Right lobe of liver (tissue), 6 donors: ENCODE results near the gene CDH3. TPM values are rescaled to one million over a fixed set of nuclear protein-coding genes. Genes with fewer than 3 reads are reported as not detected.
A peak's percentile ranks its signal among the peaks of the same experiment; 100 is the strongest.

Source experiments
- ATAC-seq, 4 donors: fragments of 200-7000 bp; cut with Tn5 transposase; one replicate each; pipeline ENCODE4 v1.9.1; 2020; ENCODE audit warnings: mild to moderate bottlenecking in 4 of 4, moderate library complexity in 4 of 4
- DNase-seq, 3 donors: peaks; one replicate each; pipeline ENCODE4 v3.0.0-alpha.2; 2020
- H3K27ac ChIP-seq, 3 donors: fragments of 200-600 bp; one replicate each; pipeline ENCODE4 v1.8.0; 2022
- H3K27me3 ChIP-seq, 2 donors: fragments of 200-600 bp; one replicate each; pipeline ENCODE4 v1.8.0; 2022
- H3K36me3 ChIP-seq, 4 donors: fragments of 200-600 bp; sonication (generic) in 1 of 4; one replicate each; pipeline versions ENCODE4 v1.5.1 to v1.8.0; 2017 to 2022; ENCODE audit warnings: control low read depth in 1 of 4
- H3K4me1 ChIP-seq, 4 donors: fragments of 200-600 bp; sonication (generic) in 1 of 4; one replicate each; pipeline versions ENCODE4 v1.5.1 to v1.8.0; 2017 to 2022; ENCODE audit warnings: control low read depth in 1 of 4
- H3K4me3 ChIP-seq, 3 donors: fragments of 200-600 bp; one replicate each; pipeline ENCODE4 v1.8.0; 2022
- H3K9me3 ChIP-seq, 4 donors: fragments of 200-600 bp; sonication (generic) in 1 of 4; one replicate each; pipeline versions ENCODE4 v1.5.1 to v1.8.0; 2017 to 2022; ENCODE audit warnings: control low read depth in 1 of 4
- CTCF ChIP-seq, 4 donors: fragments of 200-600 bp in 3 of 4; fragments of 450-650 bp in 1 of 4; IDR thresholded peaks; one replicate each; pipeline versions ENCODE4 v1.5.1 to v1.8.0; 2016 to 2022; ENCODE audit warnings: antibody characterized with exemption in 4 of 4, mild to moderate bottlenecking in 2 of 4
- POLR2A ChIP-seq: fragments of 450-650 bp; IDR thresholded peaks from one replicate; pipeline ENCODE4 v1.6.1; 2017; ENCODE audit warnings: antibody characterized with exemption, mild to moderate bottlenecking
- WGBS: methylation state at CpG from one replicate; pipeline ENCODE4 v1.1.6; 2018; ENCODE audit warnings: low coverage, low lambda C conversion rate; ENCODE audit not compliant: insufficient coverage; ENCODE audit errors: missing lambda C conversion rate; 5-methylcytosine and 5-hydroxymethylcytosine counted together
- intact Hi-C, 2 donors: fragments of 100-400 bp; cut with DNase I; formaldehyde crosslinking; loops; one replicate each; pipeline versions ENCODE4 v1.11.2 to v1.14.1; 2022
- total RNA-seq, 6 experiments: library from RNA; depleted of rRNA in 2 of 6; stranded (reverse); fragments of >200 nt in 2 of 6; fragmentation: NEBNext Ultra II Directional in 3 of 6; extraction: Animal tissue kit (Norgen Biotek cat#: 25700) in 3 of 6; gene quantifications; one replicate each; pipeline versions ENCODE4 v1.1.0 to v1.2.4, GENCODE V29; 2016 to 2023
- donor health status: DM: no; HTN: yes; CAD: no.
- donor health status: DM: no; HTN: no; CAD: no.
- donor health status: DM: no; HTN: no; CAD: no.
- donor health status: DM: no; HTN: yes; CAD: no.
- donor health status: DM: no; HTN: yes; CAD: no.

Gene CDH3
- total RNA-seq, 6 experiments from 2014 or later: 0.06 TPM; not detected in 5

DNA sequence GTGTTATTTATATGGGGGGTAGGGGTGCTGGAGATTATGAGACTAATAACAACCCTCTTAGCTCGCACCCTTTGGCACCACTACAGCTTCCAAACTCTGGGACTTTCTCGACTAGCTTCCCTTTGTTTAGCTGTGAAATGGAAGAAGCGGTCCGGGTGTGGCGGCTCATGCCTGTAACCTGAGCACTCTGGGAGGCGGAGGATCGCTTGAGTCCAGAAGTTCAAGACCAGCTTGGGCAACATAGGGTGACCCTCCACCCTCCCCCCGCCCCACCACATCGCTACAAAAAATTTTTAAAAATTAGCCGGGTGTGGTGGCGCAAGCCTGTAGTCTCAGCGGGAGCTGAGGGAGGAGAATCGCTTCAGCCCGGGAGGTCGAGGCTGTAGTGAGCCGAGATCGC, 814 bp upstream of the CDH3 start:
- intact Hi-C loops: no loop called here
- peaks cover 9 to 25% of the 10 kb centered on the region in 2 donors for H3K27me3 ChIP-seq
- H3K4me3 ChIP-seq: peak overlapping the region in 1 of 3 donors; percentile 24
- ATAC-seq (no peak), DNase-seq (no peak)
- H3K4me1 ChIP-seq: peaks cover 0 to 16% (median 0%) of the 10 kb centered on the region in 4 donors
- H3K27ac ChIP-seq: no peak overlapping the region
- WGBS: 11% methylated on average over 16 of the region's 17 CpGs
- no peaks in the 10 kb centered on the region for H3K9me3 ChIP-seq
- H3K36me3 ChIP-seq: no peaks in the 10 kb centered on the region
- TF ChIP-seq CTCF (IDR thresholded peaks at IDR 0.05): no peak
- TF ChIP-seq POLR2A: no peak

DNA sequence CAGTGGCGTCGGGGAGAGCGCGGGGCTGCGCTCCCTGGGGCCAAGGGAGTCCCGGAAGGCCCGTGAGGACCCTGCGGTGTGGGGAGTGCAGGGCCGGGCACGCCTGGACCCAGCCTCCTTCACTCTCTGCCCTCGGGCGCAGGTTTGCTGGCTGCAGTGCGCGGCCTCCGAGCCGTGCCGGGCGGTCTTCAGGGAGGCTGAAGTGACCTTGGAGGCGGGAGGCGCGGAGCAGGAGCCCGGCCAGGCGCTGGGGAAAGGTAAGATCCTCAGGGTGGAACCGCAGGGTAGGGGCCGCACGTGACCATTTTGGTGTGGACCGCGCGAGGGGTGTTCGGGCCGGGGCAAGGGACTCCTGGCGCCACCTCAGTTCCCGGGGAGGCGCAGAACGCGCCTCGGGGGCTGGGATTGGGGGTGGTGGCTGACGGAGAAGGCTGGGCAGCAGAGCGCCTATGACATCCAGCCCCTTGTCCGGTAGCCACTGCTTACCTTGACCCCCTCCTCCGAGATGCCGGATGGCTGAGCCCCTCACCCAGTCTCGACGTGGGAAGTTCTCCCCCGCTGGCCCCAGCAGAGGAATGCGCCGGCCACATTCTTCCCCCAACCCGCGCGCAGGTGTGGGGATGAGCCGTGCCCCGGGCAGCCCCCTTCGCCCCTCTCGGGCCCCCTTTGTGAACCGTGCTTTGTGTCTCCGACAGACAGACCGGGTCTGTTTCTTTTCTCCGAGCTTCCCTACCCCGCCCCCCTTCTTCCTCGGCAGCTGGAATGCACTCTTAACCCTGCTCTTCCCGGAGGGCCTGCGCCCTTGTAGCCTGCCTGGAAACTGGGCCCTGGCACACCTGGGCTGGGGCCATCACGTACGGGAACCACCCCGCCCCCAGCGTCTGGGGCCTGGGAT, 631 bp downstream of the CDH3 start:
- Histone ChIP-seq H3K27me3 (peaks cover 9 to 25% of the 10 kb centered on the region in 2 donors), H3K9me3 (no peaks in the 10 kb centered on the region), H3K4me1 (peaks cover 0 to 16% (median 0%) of the 10 kb centered on the region in 4 donors), H3K4me3 (no peak overlapping the region), H3K36me3 (no peaks in the 10 kb centered on the region), H3K27ac (no peak overlapping the region)
- 3% methylated on average over 6 of the region's 66 CpGs for WGBS
- ATAC-seq: peak in 2 of 4 donors; percentile 9 to 20
- TF ChIP-seq CTCF (IDR thresholded peaks at IDR 0.05) (no peak), POLR2A (no peak)
- no peak for DNase-seq
- intact Hi-C loops: no loop called here

- 67% methylated on average over 16 of the region's 18 CpGs for WGBS
- Histone ChIP-seq H3K36me3 (no peaks in the 10 kb centered on the region), H3K4me1 (peaks cover 0 to 16% (median 0%) of the 10 kb centered on the region in 4 donors), H3K4me3 (no peak overlapping the region), H3K27me3 (peaks cover 9 to 25% of the 10 kb centered on the region in 2 donors), H3K27ac (no peak overlapping the region), H3K9me3 (no peaks in the 10 kb centered on the region)
- TF ChIP-seq POLR2A (no peak), CTCF (IDR thresholded peaks at IDR 0.05) (no peak)
- intact Hi-C loops: no loop called here
- ATAC-seq (no peak), DNase-seq (no peak)
Observed at GRCh38 chr16:68646953-68647659, 2.0 kb downstream of the CDH3 start.

DNA sequence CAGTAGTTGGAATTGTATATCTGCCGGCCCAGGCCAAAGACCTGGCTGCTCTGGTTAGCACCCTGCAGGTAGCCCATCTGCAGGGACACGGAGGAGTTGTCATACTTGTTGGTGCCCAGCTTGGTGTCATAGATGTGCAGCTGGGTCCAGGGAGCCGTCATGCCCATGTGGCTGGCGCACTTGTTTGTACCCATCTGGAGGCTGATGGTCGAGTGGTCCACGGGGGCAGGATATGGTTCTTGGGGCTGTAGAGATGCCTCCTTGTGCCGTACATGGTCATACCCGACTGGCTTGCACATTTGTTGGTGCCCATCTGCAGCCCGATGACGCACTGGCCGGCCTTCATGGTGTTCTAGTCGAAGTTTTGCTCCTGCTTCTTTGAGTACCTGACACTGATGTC, 6.0 kb downstream of the CDH3 start:
- intact Hi-C loops: no loop called here
- Histone ChIP-seq H3K27ac (no peak overlapping the region), H3K9me3 (no peaks in the 10 kb centered on the region), H3K4me3 (no peak overlapping the region), H3K4me1 (no peaks in the 10 kb centered on the region), H3K27me3 (peaks cover 0 to 8% of the 10 kb centered on the region in 2 donors), H3K36me3 (no peaks in the 10 kb centered on the region)
- no CpG with 5 or more reads among the region's 12 CpGs for WGBS
- no peak for DNase-seq
- TF ChIP-seq POLR2A (no peak), CTCF (IDR thresholded peaks at IDR 0.05) (no peak)
- no peak for ATAC-seq
